ENCODE data around the gene GGCT. TPM values are rescaled to one million over a fixed set of nuclear protein-coding genes. Genes with fewer than 3 reads are reported as not detected.
"Not testable (repeated sequence)": the region's sequence is repeated elsewhere in the genome, so short reads cannot be mapped to it uniquely, and the experiment has no call there.

GGCT gene
- total RNA-seq, 2 experiments from 2014 or later: 6.3 to 6.6 TPM

DNA sequence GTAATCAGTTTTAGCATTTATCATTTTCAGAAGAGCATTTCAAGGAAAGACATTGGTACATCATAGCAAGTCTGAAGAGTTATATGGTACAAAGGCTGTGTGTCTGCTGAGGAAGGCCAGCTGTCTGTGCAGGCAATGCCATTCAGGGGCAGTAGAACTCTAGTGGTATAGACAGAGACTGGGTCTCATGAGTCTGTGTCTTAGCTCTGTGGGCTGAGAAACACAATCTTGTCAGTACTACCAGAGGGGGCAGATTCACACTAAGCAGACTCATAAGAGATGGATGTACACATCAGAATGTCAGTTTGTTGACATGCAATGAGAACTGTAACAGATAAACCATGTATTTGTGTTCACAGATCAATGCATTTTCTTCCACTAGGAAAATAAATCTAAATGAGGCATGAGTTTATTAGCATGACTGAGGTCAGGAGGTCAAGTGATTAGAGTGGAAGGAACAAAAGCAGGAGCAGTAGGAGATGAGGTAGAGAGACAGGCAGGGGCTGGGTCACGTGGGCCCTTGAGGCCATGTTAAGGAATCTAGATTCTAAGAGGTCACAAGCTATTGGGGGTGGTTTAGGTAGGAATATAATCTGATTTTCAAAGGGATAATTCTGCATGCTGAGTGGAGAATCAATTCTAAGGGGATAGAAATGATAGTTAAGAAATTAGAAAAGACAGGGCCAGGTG is 7.5 kb upstream of the GGCT start:
- ATAC-seq (ENCODE audit: poor library complexity) (no peak), DNase-seq (no peak)
- Mint-ChIP-seq H3K4me3 (no peak overlapping the region), H3K36me3 (ENCODE audit: low read depth) (no peaks in the 10 kb centered on the region), H3K9me3 (no peaks in the 10 kb centered on the region), H3K27ac (no peak overlapping the region), H3K4me1 (ENCODE audit: low read depth) (no peaks in the 10 kb centered on the region), H3K27me3 (no peaks in the 10 kb centered on the region)
- H3K36me3 ChIP-seq (ENCODE audit: insufficient read depth, low read length): no peaks in the 10 kb centered on the region
- intact Hi-C loops (cut with DNase I, micrococcal nuclease): loop anchor here in 1 of 2 experiments (2.0 kb wide), 1 partner anchor 229 kb away; no protein-coding TSS in a partner anchor
- no peaks in the 10 kb centered on the region for H3K9me3 ChIP-seq (ENCODE audit: control insufficient read depth in 1 of 2, insufficient read depth in 1 of 2, low read length in 2 of 2)
- no peaks in the 10 kb centered on the region for H3K27me3 ChIP-seq (ENCODE audit: control insufficient read depth in 1 of 2, insufficient read depth in 2 of 2, low read length in 2 of 2)
- ChIA-PET POLR2A (interaction anchor here (1.3 kb wide), 1 partner anchor 34 kb away, joined by 3 read pairs; no protein-coding TSS in a partner anchor), CTCF (interaction anchor here (2.2 kb wide), 1 partner anchor 236 kb away, joined by 7 read pairs; no protein-coding TSS in a partner anchor)
- no peak overlapping the region for H3K4me3 ChIP-seq (ENCODE audit: low read length)
- no peaks in the 10 kb centered on the region for H3K4me1 ChIP-seq (ENCODE audit: insufficient read depth, low read length)
- H3K27ac ChIP-seq (ENCODE audit: low read depth in 1 of 2, low read length in 2 of 2): no peak overlapping the region
- TF ChIP-seq, protein P1, sequence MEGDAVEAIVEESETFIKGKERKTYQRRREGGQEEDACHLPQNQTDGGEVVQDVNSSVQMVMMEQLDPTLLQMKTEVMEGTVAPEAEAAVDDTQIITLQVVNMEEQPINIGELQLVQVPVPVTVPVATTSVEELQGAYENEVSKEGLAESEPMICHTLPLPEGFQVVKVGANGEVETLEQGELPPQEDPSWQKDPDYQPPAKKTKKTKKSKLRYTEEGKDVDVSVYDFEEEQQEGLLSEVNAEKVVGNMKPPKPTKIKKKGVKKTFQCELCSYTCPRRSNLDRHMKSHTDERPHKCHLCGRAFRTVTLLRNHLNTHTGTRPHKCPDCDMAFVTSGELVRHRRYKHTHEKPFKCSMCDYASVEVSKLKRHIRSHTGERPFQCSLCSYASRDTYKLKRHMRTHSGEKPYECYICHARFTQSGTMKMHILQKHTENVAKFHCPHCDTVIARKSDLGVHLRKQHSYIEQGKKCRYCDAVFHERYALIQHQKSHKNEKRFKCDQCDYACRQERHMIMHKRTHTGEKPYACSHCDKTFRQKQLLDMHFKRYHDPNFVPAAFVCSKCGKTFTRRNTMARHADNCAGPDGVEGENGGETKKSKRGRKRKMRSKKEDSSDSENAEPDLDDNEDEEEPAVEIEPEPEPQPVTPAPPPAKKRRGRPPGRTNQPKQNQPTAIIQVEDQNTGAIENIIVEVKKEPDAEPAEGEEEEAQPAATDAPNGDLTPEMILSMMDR (IDR thresholded peaks at IDR 0.05): no peak

DNA sequence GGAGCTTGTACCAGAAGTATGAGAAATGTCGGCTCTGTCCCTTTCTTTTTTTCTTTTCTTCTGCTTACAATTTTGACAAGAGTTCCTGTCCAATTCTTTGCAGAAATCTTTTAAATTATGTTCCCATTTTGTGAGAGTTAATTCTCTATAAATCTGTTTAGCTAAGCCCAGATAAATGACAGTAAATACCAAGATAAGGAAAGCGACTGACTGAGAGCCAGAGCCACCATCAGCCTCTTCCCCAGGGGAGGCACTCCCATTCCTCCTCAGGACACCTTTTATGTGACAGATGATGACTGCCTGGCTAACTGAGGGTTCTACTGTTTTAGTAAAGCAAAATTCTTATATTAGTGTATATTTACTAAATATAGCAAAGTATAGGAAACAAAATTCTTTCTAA is 6.9 kb upstream of the GGCT start:
- H3K4me1 ChIP-seq (ENCODE audit: insufficient read depth, low read length): no peaks in the 10 kb centered on the region
- no peak for ATAC-seq (ENCODE audit: poor library complexity)
- Mint-ChIP-seq H3K9me3 (no peaks in the 10 kb centered on the region), H3K4me3 (no peak overlapping the region), H3K36me3 (ENCODE audit: low read depth) (no peaks in the 10 kb centered on the region), H3K27ac (no peak overlapping the region), H3K27me3 (no peaks in the 10 kb centered on the region), H3K4me1 (ENCODE audit: low read depth) (no peaks in the 10 kb centered on the region)
- H3K36me3 ChIP-seq (ENCODE audit: insufficient read depth, low read length): no peaks in the 10 kb centered on the region
- no peaks in the 10 kb centered on the region for H3K27me3 ChIP-seq (ENCODE audit: control insufficient read depth in 1 of 2, insufficient read depth in 2 of 2, low read length in 2 of 2)
- no peaks in the 10 kb centered on the region for H3K9me3 ChIP-seq (ENCODE audit: control insufficient read depth in 1 of 2, insufficient read depth in 1 of 2, low read length in 2 of 2)
- TF ChIP-seq, protein P1 (IDR thresholded peaks at IDR 0.05): no peak
- ChIA-PET CTCF (interaction anchor here (0.7 to 2.2 kb wide), 2 partner anchors 52 to 236 kb away, joined by 3 to 7 read pairs; no protein-coding TSS in a partner anchor), POLR2A (interaction anchor here (1.3 kb wide), 1 partner anchor 33 kb away, joined by 3 read pairs; no protein-coding TSS in a partner anchor)
- H3K4me3 ChIP-seq (ENCODE audit: low read length): no peak overlapping the region
- DNase-seq: no peak
- intact Hi-C loops (cut with DNase I, micrococcal nuclease): loop anchor here in 1 of 2 experiments (2.0 kb wide), 1 partner anchor 229 kb away; no protein-coding TSS in a partner anchor
- H3K27ac ChIP-seq (ENCODE audit: low read depth in 1 of 2, low read length in 2 of 2): no peak overlapping the region

DNA sequence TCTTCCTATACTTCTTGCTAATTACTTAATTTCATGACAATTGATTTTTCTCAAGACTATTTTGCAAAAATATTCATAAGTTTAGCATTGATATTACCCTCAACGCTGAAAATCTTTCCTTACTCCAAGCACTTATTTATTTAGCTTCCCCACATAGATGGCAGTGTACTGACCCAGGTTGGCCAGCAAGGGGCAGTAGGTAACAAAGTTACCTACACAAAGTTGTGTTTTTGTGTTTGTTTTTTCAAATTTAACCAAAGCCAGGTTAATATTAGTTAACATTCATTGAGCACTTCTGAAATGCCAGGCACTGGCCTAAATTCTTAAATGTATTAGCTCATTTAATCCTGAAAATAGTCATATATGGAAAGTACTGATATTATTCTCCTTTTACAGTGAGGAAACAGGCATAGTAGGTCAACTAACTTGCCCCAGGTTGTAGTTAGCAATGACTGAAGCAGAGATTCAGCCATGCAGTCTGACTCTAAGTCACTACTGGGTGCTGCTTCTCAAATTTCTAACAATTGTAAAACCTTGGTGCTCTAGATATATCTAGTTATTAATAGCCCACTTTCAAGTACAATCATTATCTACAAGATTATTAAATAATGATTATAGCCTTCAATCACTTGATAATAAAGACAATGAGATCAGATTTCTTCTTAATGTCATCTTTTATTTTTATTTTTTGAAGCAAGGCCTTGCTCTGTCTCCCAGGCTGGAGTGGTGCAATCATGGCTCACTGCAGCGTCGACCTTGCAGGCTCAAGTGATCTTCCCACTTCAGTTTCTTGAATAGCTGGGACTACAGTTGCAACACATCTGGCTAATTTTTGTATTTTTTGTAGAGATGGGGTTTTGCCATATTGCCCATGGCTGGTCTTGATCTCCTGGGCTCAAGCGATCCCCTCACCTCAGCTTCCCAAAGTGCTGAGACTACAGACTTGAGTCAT is 5.8 kb upstream of the GGCT start:
- Histone ChIP-seq H3K4me3 (ENCODE audit: low read length) (no peak overlapping the region), H3K27me3 (ENCODE audit: control insufficient read depth in 1 of 2, insufficient read depth in 2 of 2, low read length in 2 of 2) (no peaks in the 10 kb centered on the region), H3K36me3 (ENCODE audit: insufficient read depth, low read length) (no peaks in the 10 kb centered on the region), H3K27ac (ENCODE audit: low read depth in 1 of 2, low read length in 2 of 2) (no peak overlapping the region), H3K4me1 (ENCODE audit: insufficient read depth, low read length) (peaks cover 3% of the 10 kb centered on the region), H3K9me3 (ENCODE audit: control insufficient read depth in 1 of 2, insufficient read depth in 1 of 2, low read length in 2 of 2) (no peaks in the 10 kb centered on the region)
- H3K36me3 Mint-ChIP-seq (ENCODE audit: low read depth): no peaks in the 10 kb centered on the region
- intact Hi-C loops (cut with DNase I, micrococcal nuclease): loop anchor here in 1 of 2 experiments (2.0 kb wide), 1 partner anchor 230 kb away; no protein-coding TSS in a partner anchor
- H3K27me3 Mint-ChIP-seq: no peaks in the 10 kb centered on the region
- ChIA-PET CTCF (interaction anchor here (0.7 to 2.2 kb wide), 5 partner anchors 11 to 234 kb away, joined by 3 to 7 read pairs (median 3); partner anchors contain the start of gene ZNRF2), POLR2A (no interaction called here)
- TF ChIP-seq, protein P1 (IDR thresholded peaks at IDR 0.05): peak; percentile 88
- H3K4me1 Mint-ChIP-seq (ENCODE audit: low read depth): no peaks in the 10 kb centered on the region
- peak in 7 of 14 experiments; percentile 9 to 60 (median 39) for DNase-seq
- no peak overlapping the region for H3K27ac Mint-ChIP-seq
- ATAC-seq (ENCODE audit: poor library complexity): peak; percentile 76
- no peaks in the 10 kb centered on the region for H3K9me3 Mint-ChIP-seq
- H3K4me3 Mint-ChIP-seq: no peak overlapping the region

DNA sequence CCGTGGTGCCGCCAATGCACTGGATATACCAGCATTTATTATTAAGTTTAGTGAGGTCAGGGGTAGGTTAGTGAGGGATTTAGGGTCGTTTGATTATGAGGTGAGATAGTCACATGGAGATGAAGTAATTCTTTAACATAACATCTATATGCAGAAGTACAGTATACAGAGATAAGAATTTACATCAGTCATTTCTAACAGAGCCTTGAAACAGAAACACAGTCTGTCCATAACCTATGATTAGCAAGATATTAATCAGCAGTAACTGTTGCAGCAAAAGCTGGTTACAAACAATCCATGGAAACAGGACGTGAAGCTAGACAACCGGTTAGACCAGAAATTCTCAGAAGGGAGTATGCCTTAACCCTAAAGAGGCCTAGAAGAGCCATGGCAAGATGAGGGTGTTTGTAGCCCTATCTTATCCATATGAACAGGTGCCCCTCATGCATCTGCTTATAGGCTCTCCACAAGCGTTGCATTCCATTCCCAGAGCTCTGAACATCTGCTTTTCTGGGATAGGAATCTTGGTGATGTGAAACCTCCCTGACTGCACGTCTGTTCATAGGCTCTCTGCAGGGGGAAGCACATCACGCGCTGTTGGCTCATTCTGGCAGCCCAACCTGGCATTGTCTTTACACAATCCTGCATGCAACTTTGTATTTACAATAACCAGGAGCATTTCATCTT is 4.7 kb upstream of the GGCT start:
- H3K27me3 Mint-ChIP-seq, POLR2A ChIA-PET: not testable (repeated sequence)

More for the DNA sequence above, 4.7 kb upstream of the GGCT start:
- not testable (repeated sequence) for H3K9me3 ChIP-seq (ENCODE audit: control insufficient read depth in 1 of 2, insufficient read depth in 1 of 2, low read length in 2 of 2); DNase-seq; H3K36me3 Mint-ChIP-seq (ENCODE audit: low read depth); H3K27ac Mint-ChIP-seq; ATAC-seq (ENCODE audit: poor library complexity); H3K4me1 Mint-ChIP-seq (ENCODE audit: low read depth); H3K4me3 ChIP-seq (ENCODE audit: low read length); H3K27ac ChIP-seq (ENCODE audit: low read depth in 1 of 2, low read length in 2 of 2); H3K4me3 Mint-ChIP-seq; H3K9me3 Mint-ChIP-seq; H3K27me3 ChIP-seq (ENCODE audit: control insufficient read depth in 1 of 2, insufficient read depth in 2 of 2, low read length in 2 of 2); H3K36me3 ChIP-seq (ENCODE audit: insufficient read depth, low read length); H3K4me1 ChIP-seq (ENCODE audit: insufficient read depth, low read length)
- CTCF ChIA-PET: interaction anchor here (1.0 to 2.2 kb wide), 4 partner anchors 13 to 233 kb away, joined by 3 to 7 read pairs (median 4); partner anchors contain the start of gene ZNRF2
- intact Hi-C loops (cut with DNase I, micrococcal nuclease): loop anchor here in 1 of 2 experiments (5.0 kb wide), 1 partner anchor 482 kb away; the partner anchor contains the start of genes FKBP14 and PLEKHA8
